ENCODE data around the gene DCUN1D5.

- TF ChIP-seq CTCF (IDR thresholded peaks at IDR 0.05 in 2 of 3, conservative IDR thresholded peaks at IDR 0.05 in 1 of 3; ENCODE audit: insufficient read depth in 2 of 3, low read depth in 1 of 3, low read length in 3 of 3) (no peak), MNT (conservative IDR thresholded peaks at IDR 0.05) (no peak), FOXK2 (conservative IDR thresholded peaks at IDR 0.05 in 1 of 2, IDR thresholded peaks at IDR 0.05 in 1 of 2; ENCODE audit: low read depth in 2 of 2) (no peak), REST (IDR thresholded peaks at IDR 0.05; ENCODE audit: borderline replicate concordance) (no peak), REST (CRISPR knock-in tag; IDR thresholded peaks at IDR 0.05; ENCODE audit: low read depth) (no peak), CHD4 (IDR thresholded peaks at IDR 0.05; ENCODE audit: insufficient read depth, insufficient replicate concordance, low read depth, low read length, poor library complexity, severe bottlenecking) (no peak), ZNF274 (IDR thresholded peaks at IDR 0.05; ENCODE audit: borderline replicate concordance, low read depth, low read length) (no peak), EZH2 (IDR thresholded peaks at IDR 0.05; ENCODE audit: borderline replicate concordance, low read depth, low read length) (no peak), NR1H2 (CRISPR knock-in tag; IDR thresholded peaks at IDR 0.05) (no peak), HDAC2 (IDR thresholded peaks at IDR 0.05) (no peak), SETDB1 (IDR thresholded peaks at IDR 0.05; ENCODE audit: low read length) (no peak), KDM1A (IDR thresholded peaks at IDR 0.05) (no peak)
- TF ChIP-seq, protein P1, sequence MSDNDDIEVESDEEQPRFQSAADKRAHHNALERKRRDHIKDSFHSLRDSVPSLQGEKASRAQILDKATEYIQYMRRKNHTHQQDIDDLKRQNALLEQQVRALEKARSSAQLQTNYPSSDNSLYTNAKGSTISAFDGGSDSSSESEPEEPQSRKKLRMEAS (CRISPR knock-in tag; IDR thresholded peaks at IDR 0.05): no peak
Observed at GRCh38 chr11:103013421-103013820, 78.5 kb downstream of the DCUN1D5 start.
